B cell (primary cell): ENCODE measurements around the gene PAPOLB.

Source experiments
- CTCF ChIP-seq: fragments of 200-600 bp; IDR thresholded peaks from one replicate; pipeline ENCODE4 v1.8.0; 2022; ENCODE audit warnings: antibody characterized with exemption, mild to moderate bottlenecking
- EZH2 ChIP-seq: IDR thresholded peaks from 2 replicates; pipeline ENCODE4 v1.6.1; 2012; ENCODE audit warnings: borderline replicate concordance, low read depth, mild to moderate bottlenecking, moderate library complexity, low read length; ENCODE audit not compliant: insufficient read depth, poor library complexity, severe bottlenecking

GRCh38 chr7:4824120-4824775 lies 37.6 kb downstream of the PAPOLB start:
- TF ChIP-seq CTCF (no peak), EZH2 (no peak)
